HepG2 (cell line): ENCODE data around the gene SFTA2. TPM values are rescaled to one million over a fixed set of nuclear protein-coding genes. Genes with fewer than 3 reads are reported as not detected.

Source experiments
- ARID5B ChIP-seq: IDR thresholded peaks from 2 replicates; pipeline ENCODE4 v1.4.0; 2020; ENCODE audit warnings: mild to moderate bottlenecking, missing genetic modification reagents
- CCDC6 ChIP-seq: sonication (generic); formaldehyde crosslinking; IDR thresholded peaks from 2 replicates; pipeline ENCODE4 v1.8.1; 2022; ENCODE audit warnings: mild to moderate bottlenecking, missing genetic modification reagents, moderate library complexity
- ERF ChIP-seq: IDR thresholded peaks from 2 replicates; pipeline ENCODE4 v1.6.1; 2018; ENCODE audit warnings: missing biosample characterization, missing genetic modification reagents
- GTF2F1 ChIP-seq: fragments of 150-350 bp; IDR thresholded peaks from 2 replicates; pipeline ENCODE4 v1.6.1; 2014; ENCODE audit warnings: low read length
- HMGXB4 ChIP-seq, 2 experiments: sonication (generic) in 1 of 2; formaldehyde crosslinking in 1 of 2; IDR thresholded peaks; 2 replicates each; pipeline versions ENCODE4 v1.4.0 to v1.6.1; 2018 to 2020; ENCODE audit warnings: missing genetic modification reagents in 2 of 2, borderline replicate concordance in 1 of 2, low read depth in 1 of 2, mild to moderate bottlenecking in 1 of 2, missing biosample characterization in 1 of 2
- HNF1A ChIP-seq, 2 experiments: sonication (generic) in 1 of 2; formaldehyde crosslinking in 1 of 2; IDR thresholded peaks; 2 replicates each; pipeline versions ENCODE4 v1.4.0 to v1.6.1; 2016 to 2020; ENCODE audit warnings: borderline replicate concordance in 1 of 2, low read depth in 1 of 2, mild to moderate bottlenecking in 1 of 2, missing genetic modification reagents in 1 of 2
- MAZ ChIP-seq, 2 experiments: sonication (generic) in 1 of 2; formaldehyde crosslinking in 1 of 2; IDR thresholded peaks; 2 replicates each; pipeline versions ENCODE4 v1.5.0 to v1.6.1; 2012 to 2020; ENCODE audit warnings: low read depth in 2 of 2, mild to moderate bottlenecking in 2 of 2, borderline replicate concordance in 1 of 2, improper control_type of control experiment in 1 of 2, low read length in 1 of 2, missing genetic modification reagents in 1 of 2, moderate library complexity in 1 of 2
- NFKBIZ ChIP-seq: IDR thresholded peaks from 2 replicates; pipeline ENCODE4 v1.6.1; 2018; ENCODE audit warnings: missing genetic modification reagents, missing compliant biosample characterization
- POGZ ChIP-seq: sonication (generic); formaldehyde crosslinking; IDR thresholded peaks from 2 replicates; pipeline ENCODE4 v1.4.0; 2020; ENCODE audit warnings: mild to moderate bottlenecking, missing genetic modification reagents
- PRPF4 ChIP-seq: fragments of 200-400 bp; formaldehyde crosslinking; IDR thresholded peaks from 2 replicates; pipeline ENCODE4 v1.6.1; 2016; ENCODE audit warnings: low read length, low read depth; ENCODE audit not compliant: poor library complexity, severe bottlenecking
- RAD21 ChIP-seq: fragments of 450-650 bp; formaldehyde crosslinking; IDR thresholded peaks from 2 replicates; pipeline ENCODE4 v1.5.0; 2020; ENCODE audit warnings: mild to moderate bottlenecking
- TFDP1 ChIP-seq: IDR thresholded peaks from 2 replicates; pipeline ENCODE4 v1.6.1; 2016; ENCODE audit warnings: missing compliant biosample characterization, missing genetic modification reagents, borderline replicate concordance
- ZNF317 ChIP-seq: sonication (generic); formaldehyde crosslinking; IDR thresholded peaks from 2 replicates; pipeline ENCODE4 v1.5.0; 2020; ENCODE audit warnings: mild to moderate bottlenecking, missing genetic modification reagents
- ZNF615 ChIP-seq: sonication (generic); formaldehyde crosslinking; IDR thresholded peaks from 2 replicates; pipeline ENCODE4 v1.5.0; 2020; ENCODE audit warnings: mild to moderate bottlenecking, missing genetic modification reagents, borderline replicate concordance
- polyA plus RNA-seq, 8 experiments: library from polyadenylated mRNA; depleted of rRNA in 3 of 8; stranded (reverse) in 7 of 8; unstranded in 1 of 8; fragments of >200 nt; fragmentation: Illumina TruSeq in 4 of 8; extraction: Trizol in 4 of 8; gene quantifications; 2 replicates each; pipeline versions ENCODE4 v1.2.1 to v1.2.3, GENCODE V29; 2011 to 2016; ENCODE audit warnings: low read depth in 4 of 8, missing spikeins in 1 of 8, mixed read lengths in 1 of 8; ENCODE audit not compliant: insufficient read depth in 1 of 8
- total RNA-seq, 5 experiments: library from RNA; depleted of rRNA; stranded (reverse); fragments of >200 nt; fragmentation: Illumina TruSeq; extraction: Trizol; gene quantifications; 2 replicates each; pipeline ENCODE4 v1.2.3, GENCODE V29; 2016; ENCODE audit warnings: low read depth in 1 of 5

SFTA2 gene
- total and polyA plus RNA-seq, 2 of the 13 experiments (the other 11 are each of a cell fraction or from before 2014, with no cell fraction given): not detected

GRCh38 chr6:30942338-30943060 is 10.5 kb upstream of the SFTA2 start (continued):
- peak in 1 of 2 experiments; percentile 47; a peak in 1 of 4 replicates for TF ChIP-seq HMGXB4 (CRISPR knock-in tag; IDR thresholded peaks at IDR 0.05; ENCODE audit: borderline replicate concordance in 1 of 2, low read depth in 1 of 2)
- no peak for TF ChIP-seq NFKBIZ (CRISPR knock-in tag)
- peak; percentile 29; the same call in 1 of the 2 replicates for TF ChIP-seq MAZ (IDR thresholded peaks at IDR 0.05; ENCODE audit: borderline replicate concordance, low read depth, low read length)
- no peak for TF ChIP-seq MAZ (CRISPR knock-in tag; IDR thresholded peaks at IDR 0.05; ENCODE audit: low read depth)
- no peak for TF ChIP-seq PRPF4
- no peak for TF ChIP-seq ZNF615 (CRISPR knock-in tag)
- peak; percentile 24; the same call in 1 of the 2 replicates for TF ChIP-seq TFDP1
- 0 out of 2 replicates have a peak, but pooled peaks have one; percentile 17 for TF ChIP-seq ARID5B (CRISPR knock-in tag)
- 0 out of 2 replicates have a peak, but pooled peaks have one; percentile 25 for TF ChIP-seq POGZ (CRISPR knock-in tag)
- TF ChIP-seq GTF2F1: no peak
- no peak for TF ChIP-seq ERF (CRISPR knock-in tag)
- TF ChIP-seq CCDC6 (CRISPR knock-in tag): 0 out of 2 replicates have a peak, but pooled peaks have one; percentile 40
- TF ChIP-seq ZNF317 (CRISPR knock-in tag): no peak
- no peak for TF ChIP-seq HNF1A (IDR thresholded peaks at IDR 0.05; ENCODE audit: low read depth)
- TF ChIP-seq HNF1A (CRISPR knock-in tag; IDR thresholded peaks at IDR 0.05; ENCODE audit: borderline replicate concordance): 0 out of 2 replicates have a peak, but pooled peaks have one; percentile 26
- TF ChIP-seq RAD21 (CRISPR knock-in tag): peak; percentile 50; the same call in 1 of the 2 replicates
